Measurements from ENCODE around the gene SEC11C. TPM values are rescaled to one million over a fixed set of nuclear protein-coding genes. Genes with fewer than 3 reads are reported as not detected.

SEC11C gene
- 10 to 100 TPM; 56.8 to 57.8 TPM for total RNA-seq

DNA sequence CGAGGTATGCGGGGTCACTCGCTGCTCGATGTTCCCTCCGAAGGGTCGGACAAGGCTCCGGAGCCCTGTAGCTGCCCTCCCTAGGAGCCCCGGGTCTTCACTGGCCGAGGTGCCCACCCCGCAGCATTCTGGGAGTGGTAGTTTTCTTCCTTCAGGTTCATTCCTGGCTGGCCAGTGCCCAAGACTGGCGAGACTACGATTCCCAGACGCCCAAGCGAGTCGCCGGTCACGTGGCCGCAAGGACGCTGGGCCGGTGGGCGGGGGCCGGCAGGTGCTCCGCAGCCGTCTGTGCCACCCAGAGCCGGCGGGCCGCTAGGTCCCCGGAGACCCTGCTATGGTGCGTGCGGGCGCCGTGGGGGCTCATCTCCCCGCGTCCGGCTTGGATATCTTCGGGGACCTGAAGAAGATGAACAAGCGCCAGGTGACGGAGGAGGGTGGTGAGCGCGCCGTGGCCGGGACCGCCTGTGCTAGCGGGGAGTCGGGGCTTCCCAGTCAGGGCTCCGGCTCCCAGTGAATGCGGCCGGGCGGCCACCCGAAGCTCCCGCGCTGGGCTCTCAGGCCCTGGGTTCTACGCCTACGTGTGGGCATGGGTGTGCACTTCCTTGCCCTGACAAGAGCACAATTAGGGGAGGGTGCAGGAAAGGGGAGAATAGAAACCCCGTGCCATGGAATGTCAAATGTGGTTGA lies at the start of gene SEC11C:
TSS of gene SEC11C (plus strand) at position 270 of the 687 bp plus-strand sequence. CDS start at position 335, 65 bp downstream.
- Mint-ChIP-seq H3K27me3 (peaks cover 5% of the 10 kb centered on the region), H3K4me3 (peak within 1 kb of the TSS; percentile 93), H3K27ac (peak within 1 kb of the TSS; percentile 98), H3K4me1 (peaks cover 34% of the 10 kb centered on the region), H3K36me3 (peaks cover 3% of the 10 kb centered on the region), H3K9me3 (no peaks in the 10 kb centered on the region)
- peak; percentile 96 for DNase-seq

DNA sequence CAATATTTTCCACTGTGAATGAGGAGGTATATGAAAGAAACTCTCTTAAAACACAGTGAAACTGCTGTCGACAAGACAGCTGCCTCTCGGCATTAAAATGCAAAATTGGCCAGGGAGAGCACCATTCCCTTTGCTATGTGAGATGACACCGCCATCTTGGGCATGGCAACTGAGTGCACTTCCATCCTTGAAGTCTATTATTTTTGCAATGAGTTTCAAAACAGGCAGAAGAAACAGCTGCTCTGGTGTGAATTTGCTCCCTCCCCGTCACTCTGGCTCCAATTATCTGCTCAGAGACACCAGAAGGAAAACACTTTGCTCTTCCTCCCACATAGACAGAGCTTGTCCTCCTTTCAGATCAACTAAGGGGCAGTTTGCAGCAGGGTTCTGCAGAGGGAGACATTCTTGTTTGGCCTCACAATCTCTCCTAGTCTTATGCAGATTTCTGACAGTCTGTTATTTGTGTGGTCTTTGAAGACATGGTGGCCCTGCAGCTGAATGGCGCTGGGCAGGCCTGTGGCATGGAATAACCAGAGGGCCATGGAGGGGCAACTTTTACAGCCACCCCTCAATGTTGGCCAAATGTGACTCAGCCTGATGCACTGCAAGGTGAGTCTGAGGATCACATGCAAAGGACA lies 48.6 kb upstream of the SEC11C start:
- no peak for DNase-seq
- Mint-ChIP-seq H3K27me3 (no peaks in the 10 kb centered on the region), H3K4me3 (no peak overlapping the region), H3K4me1 (peaks cover 5% of the 10 kb centered on the region), H3K36me3 (no peaks in the 10 kb centered on the region), H3K27ac (no peak overlapping the region), H3K9me3 (no peaks in the 10 kb centered on the region)

DNA sequence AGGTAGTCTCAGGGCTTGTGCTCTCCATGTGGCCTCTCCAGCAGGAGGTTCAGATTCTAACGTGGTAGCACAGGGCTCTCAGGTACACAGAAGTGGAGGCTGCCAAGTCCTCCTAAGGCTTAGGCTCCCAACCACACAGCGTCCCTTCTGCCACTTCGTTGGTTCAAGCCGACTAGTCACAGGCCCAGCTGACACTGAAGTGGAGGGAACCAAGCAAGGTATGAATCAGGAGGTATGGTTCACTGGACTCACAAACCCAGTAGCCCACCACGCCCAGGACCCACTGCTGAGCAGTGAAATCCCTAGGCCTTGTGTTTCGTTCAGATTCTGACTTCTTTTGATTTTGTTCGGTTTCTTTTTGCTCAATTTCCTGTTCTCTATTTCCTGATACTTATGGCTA lies 46.0 kb upstream of the SEC11C start:
- no peak overlapping the region for H3K4me3 Mint-ChIP-seq
- H3K27ac Mint-ChIP-seq, result no peak overlapping the region
- no peaks in the 10 kb centered on the region for H3K36me3 Mint-ChIP-seq
- no peak for DNase-seq
- H3K27me3 Mint-ChIP-seq, result no peaks in the 10 kb centered on the region
- H3K4me1 Mint-ChIP-seq, result no peaks in the 10 kb centered on the region
- no peaks in the 10 kb centered on the region for H3K9me3 Mint-ChIP-seq

- DNase-seq, result no peak
- H3K4me3 Mint-ChIP-seq, result no peak overlapping the region
- H3K4me1 Mint-ChIP-seq, result no peaks in the 10 kb centered on the region
- peaks cover 4% of the 10 kb centered on the region for H3K27me3 Mint-ChIP-seq
- H3K36me3 Mint-ChIP-seq, result no peaks in the 10 kb centered on the region
- no peak overlapping the region for H3K27ac Mint-ChIP-seq
- H3K9me3 Mint-ChIP-seq, result no peaks in the 10 kb centered on the region
Measured at GRCh38 chr18:59094569-59094968, 45.1 kb upstream of the SEC11C start.

DNA sequence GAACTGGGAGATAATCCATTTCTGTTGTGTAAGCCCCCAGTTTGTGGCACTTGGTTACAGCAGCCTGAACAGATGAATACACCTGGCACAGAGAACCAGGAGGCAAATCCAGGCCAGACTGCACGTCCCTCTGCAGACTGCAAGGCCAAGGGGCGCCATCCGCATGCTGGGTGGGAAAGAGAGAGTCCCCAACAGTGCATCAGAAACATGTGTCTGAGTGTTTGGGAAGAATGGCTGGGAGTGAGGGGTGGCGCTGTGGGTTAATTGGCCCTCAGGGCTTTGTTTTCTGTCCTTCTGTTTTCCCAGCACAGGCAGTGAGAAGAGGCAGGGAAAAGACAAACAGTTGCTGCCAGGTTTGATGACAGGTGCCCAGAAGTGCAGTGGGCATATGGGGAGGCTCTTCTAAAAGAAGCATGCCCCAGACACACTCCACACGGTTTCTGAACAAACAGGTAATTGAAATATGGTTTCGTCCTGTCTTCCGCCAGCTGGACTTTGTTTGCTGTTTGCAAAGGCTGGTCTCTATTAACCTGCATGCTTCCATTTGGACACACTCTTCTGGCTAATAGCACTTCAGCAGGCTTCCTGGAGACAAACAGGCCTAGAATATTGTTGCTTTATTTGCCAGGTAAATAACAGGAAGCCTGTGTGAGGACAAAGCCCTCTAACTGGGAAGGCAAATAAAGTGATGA lies 43.4 kb upstream of the SEC11C start:
- H3K36me3 Mint-ChIP-seq, result no peaks in the 10 kb centered on the region
- peaks cover 9% of the 10 kb centered on the region for H3K27me3 Mint-ChIP-seq
- H3K4me3 Mint-ChIP-seq, result no peak overlapping the region
- DNase-seq, result no peak
- no peaks in the 10 kb centered on the region for H3K4me1 Mint-ChIP-seq
- H3K27ac Mint-ChIP-seq, result no peak overlapping the region
- no peaks in the 10 kb centered on the region for H3K9me3 Mint-ChIP-seq

DNA sequence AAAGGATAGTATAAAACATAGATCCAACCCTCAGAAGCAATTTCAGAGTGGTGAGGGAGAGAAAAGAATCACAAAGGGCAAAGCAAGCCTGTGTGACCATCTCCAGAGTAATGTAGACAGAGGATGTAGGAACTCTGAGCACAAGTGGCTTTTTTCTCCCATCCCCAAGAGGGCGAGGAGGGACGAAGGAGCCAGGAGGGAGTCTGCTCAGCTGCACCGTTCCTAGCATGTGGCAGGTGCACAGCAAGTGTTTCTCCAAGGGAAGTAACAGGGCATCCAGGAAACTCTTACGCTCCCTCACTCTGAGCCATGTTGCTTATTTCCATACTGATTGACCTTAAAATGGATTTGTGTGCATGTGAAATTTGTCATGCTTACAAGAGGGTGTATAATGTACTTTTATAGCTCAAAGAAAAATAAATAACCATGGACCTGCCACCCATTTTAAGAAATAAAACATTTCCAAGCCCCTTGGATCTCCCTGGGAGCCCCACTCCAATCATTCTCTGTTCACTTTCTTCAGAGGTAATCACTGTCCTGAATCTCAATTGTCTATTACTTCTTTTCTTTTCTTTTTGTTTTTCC lies 37.8 kb upstream of the SEC11C start:
- Mint-ChIP-seq H3K9me3 (no peaks in the 10 kb centered on the region), H3K27me3 (peaks cover 36% of the 10 kb centered on the region), H3K27ac (no peak overlapping the region), H3K4me3 (no peak overlapping the region), H3K36me3 (no peaks in the 10 kb centered on the region), H3K4me1 (no peaks in the 10 kb centered on the region)
- no peak for DNase-seq

DNA sequence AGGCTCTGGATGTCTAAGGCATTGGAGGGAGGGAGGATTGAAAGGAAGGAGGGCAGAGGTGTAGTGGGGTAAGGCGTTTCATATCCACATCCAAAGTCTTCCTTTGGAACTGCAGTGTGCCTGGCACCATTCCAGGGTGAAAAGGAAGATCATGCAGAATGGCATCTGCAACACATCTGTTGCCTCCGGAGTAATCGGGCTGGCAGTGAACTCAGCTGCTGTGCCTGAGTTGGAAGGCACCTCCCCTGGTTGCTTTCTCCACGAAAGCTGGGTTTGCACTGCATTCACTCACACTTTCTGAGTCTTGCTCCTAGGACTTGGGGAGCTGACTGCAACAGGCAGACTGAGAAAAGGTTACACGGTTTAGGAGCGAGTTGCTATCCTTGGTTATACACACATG lies 30.3 kb upstream of the SEC11C start:
- no peak for DNase-seq
- Mint-ChIP-seq H3K36me3 (no peaks in the 10 kb centered on the region), H3K27ac (no peak overlapping the region), H3K9me3 (no peaks in the 10 kb centered on the region), H3K27me3 (peaks cover 74% of the 10 kb centered on the region), H3K4me3 (no peak overlapping the region), H3K4me1 (no peaks in the 10 kb centered on the region)

DNA sequence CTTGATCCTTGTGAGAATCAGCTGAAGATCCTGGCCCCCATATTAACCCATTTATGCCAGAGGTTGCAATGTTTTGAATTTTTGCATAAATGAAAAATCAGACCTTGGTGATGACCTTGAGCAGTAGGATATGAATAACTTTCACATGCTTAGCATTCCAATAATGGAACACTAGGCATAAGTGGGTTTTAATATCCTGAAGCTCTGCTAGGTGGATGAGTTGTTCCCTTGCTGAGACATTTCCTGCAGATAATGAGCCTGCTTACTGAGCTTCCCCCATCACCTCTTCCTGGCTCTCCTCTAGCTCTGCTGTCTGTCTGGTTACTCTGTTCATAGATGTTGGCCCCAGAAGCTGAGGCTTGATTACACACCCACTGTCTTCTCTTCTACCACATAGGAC lies 25.5 kb upstream of the SEC11C start:
- Mint-ChIP-seq H3K36me3 (no peaks in the 10 kb centered on the region), H3K4me3 (no peak overlapping the region), H3K27me3 (peaks cover 56% of the 10 kb centered on the region), H3K27ac (no peak overlapping the region), H3K4me1 (no peaks in the 10 kb centered on the region), H3K9me3 (no peaks in the 10 kb centered on the region)
- DNase-seq, result no peak

DNA sequence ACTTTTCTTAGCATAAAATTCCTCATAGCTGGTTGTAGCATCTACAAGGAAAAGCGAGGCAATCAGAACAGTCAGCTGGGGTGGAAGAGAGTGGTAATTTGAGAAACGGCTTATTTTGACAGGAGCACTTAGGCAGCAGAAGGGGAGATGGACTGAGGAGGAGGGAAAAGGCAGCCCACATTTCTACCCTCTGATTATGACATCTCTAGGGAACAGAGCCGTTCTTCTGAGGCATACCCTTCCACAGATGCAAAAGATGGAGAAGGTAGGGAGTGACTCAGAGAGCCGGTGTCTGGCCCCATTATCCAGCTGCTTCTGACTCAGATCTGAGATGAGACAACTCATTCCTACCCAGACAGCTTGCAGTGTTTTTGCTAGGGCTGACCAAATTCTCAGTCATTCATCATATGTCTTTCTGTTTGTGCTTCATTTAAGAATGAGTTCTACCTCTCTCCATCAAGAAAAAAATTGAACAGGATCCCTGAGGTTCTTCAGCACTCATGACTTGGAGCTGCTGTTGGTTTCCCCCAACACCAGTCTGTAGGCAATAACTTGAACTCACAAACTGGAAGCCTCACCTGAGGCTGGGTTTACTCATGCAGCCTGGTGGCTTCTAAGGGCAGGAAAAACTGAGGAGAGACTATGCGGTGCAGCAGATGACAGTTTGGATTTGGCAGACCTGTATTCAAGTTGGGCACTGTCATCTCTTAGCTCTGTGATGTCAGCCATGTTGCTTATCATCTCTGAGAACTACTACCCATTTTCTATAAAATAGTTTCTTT lies 15.9 kb upstream of the SEC11C start:
- Mint-ChIP-seq H3K4me1 (no peaks in the 10 kb centered on the region), H3K9me3 (no peaks in the 10 kb centered on the region), H3K4me3 (no peak overlapping the region), H3K27me3 (peaks cover 31% of the 10 kb centered on the region), H3K27ac (no peak overlapping the region), H3K36me3 (no peaks in the 10 kb centered on the region)
- DNase-seq, result no peak

DNA sequence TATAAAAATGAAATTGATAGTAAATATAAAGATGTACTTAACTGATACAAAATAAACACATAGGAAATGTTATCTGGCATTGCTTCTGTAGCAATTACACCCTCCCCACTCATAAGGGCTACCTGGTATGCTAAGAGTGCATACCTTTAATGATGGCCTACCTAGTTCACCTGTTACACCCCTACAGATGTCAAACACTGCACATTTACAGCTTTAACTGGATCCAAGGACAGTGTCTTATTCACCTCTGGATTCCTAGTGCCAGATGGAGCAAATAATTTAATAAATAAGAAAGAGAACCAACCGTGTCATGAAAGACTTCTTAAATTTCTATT lies 15.3 kb upstream of the SEC11C start:
- Mint-ChIP-seq H3K4me3 (no peak overlapping the region), H3K27me3 (peaks cover 34% of the 10 kb centered on the region), H3K36me3 (no peaks in the 10 kb centered on the region), H3K4me1 (no peaks in the 10 kb centered on the region), H3K9me3 (no peaks in the 10 kb centered on the region), H3K27ac (no peak overlapping the region)
- DNase-seq, result no peak

DNA sequence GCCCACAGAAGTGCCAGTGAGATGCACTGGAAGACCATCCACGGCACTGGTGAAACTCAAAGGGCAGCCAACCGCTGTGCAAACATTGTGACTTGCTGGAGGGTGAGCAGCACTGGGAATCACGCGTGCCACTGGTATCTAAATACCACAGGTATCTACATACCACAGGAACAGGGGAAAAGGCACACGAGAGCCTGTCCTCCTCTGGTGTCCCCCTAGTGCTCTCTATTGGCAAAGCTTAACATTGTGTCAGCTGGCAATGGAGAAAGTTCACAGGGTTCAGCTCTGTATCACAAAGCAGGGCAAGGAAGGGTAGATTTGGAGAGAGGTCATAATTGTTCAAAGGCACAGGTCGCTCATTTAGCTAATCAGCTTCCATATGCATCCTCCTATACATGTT lies 12.6 kb upstream of the SEC11C start:
- Mint-ChIP-seq H3K36me3 (no peaks in the 10 kb centered on the region), H3K9me3 (peaks cover 1% of the 10 kb centered on the region), H3K27ac (no peak overlapping the region), H3K27me3 (peaks cover 35% of the 10 kb centered on the region), H3K4me3 (no peak overlapping the region), H3K4me1 (no peaks in the 10 kb centered on the region)
- DNase-seq, result no peak

- Mint-ChIP-seq H3K36me3 (no peaks in the 10 kb centered on the region), H3K9me3 (peaks cover 1% of the 10 kb centered on the region), H3K4me1 (no peaks in the 10 kb centered on the region), H3K27ac (no peak overlapping the region), H3K4me3 (no peak overlapping the region), H3K27me3 (peaks cover 39% of the 10 kb centered on the region)
- no peak for DNase-seq
Measured at GRCh38 chr18:59129951-59130703, 9.6 kb upstream of the SEC11C start.

GRCh38 chr18:59132810-59133465 lies 6.7 kb upstream of the SEC11C start:
- Mint-ChIP-seq H3K27me3 (peaks cover 32% of the 10 kb centered on the region), H3K4me1 (no peaks in the 10 kb centered on the region), H3K9me3 (peaks cover 1% of the 10 kb centered on the region), H3K4me3 (no peak overlapping the region), H3K27ac (no peak overlapping the region), H3K36me3 (no peaks in the 10 kb centered on the region)
- DNase-seq, result no peak

- Mint-ChIP-seq H3K4me1 (peaks cover 34% of the 10 kb centered on the region), H3K36me3 (peaks cover 3% of the 10 kb centered on the region), H3K27ac (peak overlapping the region; percentile 98), H3K9me3 (no peaks in the 10 kb centered on the region), H3K27me3 (peaks cover 5% of the 10 kb centered on the region), H3K4me3 (peak overlapping the region; percentile 93)
- peak; percentile 88 for DNase-seq
Measured at GRCh38 chr18:59139291-59139614, 431 bp upstream of the SEC11C start.
